DOHH2 (cell line): Measurements from ENCODE around the gene SAMD9L.

Experiments
- H3F3A ChIP-seq: fragments of 200-600 bp; sonication (generic), shearing (Covaris generic); 2 replicates; pipeline ENCODE4 v1.6.0; 2016; ENCODE audit warnings: antibody characterized with exemption, mild to moderate bottlenecking; ENCODE audit not compliant: control insufficient read depth, insufficient read depth
- H3K27ac ChIP-seq: fragments of 200-600 bp; sonication (generic); 2 replicates; pipeline ENCODE4 v1.5.1; 2014; ENCODE audit warnings: low read depth, mild to moderate bottlenecking, low read length, moderate library complexity
- H3K27me3 ChIP-seq: fragments of 200-600 bp; sonication (generic); 2 replicates; pipeline ENCODE4 v1.6.1; 2014; ENCODE audit warnings: mild to moderate bottlenecking, low read length, mixed read lengths; ENCODE audit not compliant: control insufficient read depth
- H3K36me3 ChIP-seq: fragments of 200-600 bp; sonication (generic); 2 replicates; pipeline ENCODE4 v1.6.1; 2014; ENCODE audit warnings: mild to moderate bottlenecking, low read length, moderate library complexity, mixed read lengths; ENCODE audit not compliant: control insufficient read depth
- H3K4me1 ChIP-seq: fragments of 200-600 bp; sonication (generic); 2 replicates; pipeline ENCODE4 v1.6.1; 2014; ENCODE audit warnings: mild to moderate bottlenecking, low read length, mixed read lengths; ENCODE audit not compliant: control insufficient read depth
- H3K4me2 ChIP-seq: fragments of 200-600 bp; sonication (generic); 2 replicates; pipeline ENCODE4 v1.6.0; 2014; ENCODE audit warnings: mild to moderate bottlenecking, low read length, moderate library complexity
- H3K4me3 ChIP-seq: fragments of 200-600 bp; sonication (generic); 2 replicates; pipeline ENCODE4 v1.5.1; 2014; ENCODE audit warnings: mild to moderate bottlenecking, low read length, mixed read lengths
- H3K79me2 ChIP-seq: fragments of 200-600 bp; sonication (generic); 2 replicates; pipeline ENCODE4 v1.6.1; 2014; ENCODE audit warnings: mild to moderate bottlenecking, low read length, mixed read lengths; ENCODE audit not compliant: control insufficient read depth
- H3K9me2 ChIP-seq: fragments of 200-600 bp; sonication (generic); replicated peaks from 2 replicates; pipeline ENCODE4 v1.6.1; 2014; ENCODE audit warnings: mild to moderate bottlenecking, low read length, mixed read lengths; ENCODE audit not compliant: control insufficient read depth
- H3K9me3 ChIP-seq: fragments of 200-600 bp; sonication (generic); 2 replicates; pipeline ENCODE4 v1.6.1; 2014; ENCODE audit warnings: antibody characterized with exemption, low read length, mixed read lengths; ENCODE audit not compliant: control insufficient read depth, insufficient read depth
- H4K20me1 ChIP-seq: fragments of 200-600 bp; sonication (generic); 2 replicates; pipeline ENCODE4 v1.6.0; 2014; ENCODE audit warnings: low read depth, mild to moderate bottlenecking, antibody characterized with exemption, low read length, moderate library complexity; ENCODE audit not compliant: control insufficient read depth, insufficient read depth
- EZH2phosphoT487 ChIP-seq: fragments of 200-600 bp; sonication (generic); IDR thresholded peaks from 2 replicates; pipeline ENCODE4 v1.6.1; 2017; ENCODE audit warnings: borderline replicate concordance, mild to moderate bottlenecking, antibody characterized with exemption, low read length, moderate library complexity, mixed read lengths
- TF ChIP-seq, protein P1 (sequence below): fragments of 200-600 bp; sonication (generic); IDR thresholded peaks from one replicate; pipeline ENCODE4 v1.5.1; 2014; ENCODE audit warnings: antibody characterized with exemption, mild to moderate bottlenecking, low read depth, low read length; ENCODE audit not compliant: poor library complexity, severe bottlenecking

The SAMD9L gene

DNA sequence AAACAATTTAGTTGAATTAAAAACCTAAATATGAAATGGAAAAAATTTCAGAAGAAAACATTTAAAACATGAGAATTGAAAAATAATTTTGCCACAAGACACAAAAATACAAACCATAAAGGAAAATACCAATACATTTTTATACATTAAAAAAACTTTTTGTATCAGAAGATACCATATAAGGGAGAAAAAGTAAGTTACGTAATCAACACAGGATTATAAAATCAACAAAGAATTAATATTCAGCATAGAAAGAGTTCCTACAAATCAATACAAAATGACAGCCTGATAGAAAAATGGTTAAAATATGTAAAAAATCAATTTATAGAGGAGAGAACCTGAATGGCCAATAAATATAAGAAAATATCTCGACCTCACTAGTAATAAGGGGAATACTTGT lies 16.6 kb upstream of the SAMD9L start:
- Histone ChIP-seq H4K20me1 (no peaks in the 10 kb centered on the region), H3F3A (no peaks in the 10 kb centered on the region), H3K9me2 (no peaks in the 10 kb centered on the region), H3K27me3 (no peaks in the 10 kb centered on the region), H3K4me1 (no peaks in the 10 kb centered on the region), H3K79me2 (no peaks in the 10 kb centered on the region), H3K4me3 (no peak overlapping the region), H3K4me2 (no peak overlapping the region), H3K36me3 (no peaks in the 10 kb centered on the region), H3K27ac (no peak overlapping the region), H3K9me3 (peaks cover 18% of the 10 kb centered on the region; the same call in 1 of the 2 replicates)
- TF ChIP-seq, protein P1, sequence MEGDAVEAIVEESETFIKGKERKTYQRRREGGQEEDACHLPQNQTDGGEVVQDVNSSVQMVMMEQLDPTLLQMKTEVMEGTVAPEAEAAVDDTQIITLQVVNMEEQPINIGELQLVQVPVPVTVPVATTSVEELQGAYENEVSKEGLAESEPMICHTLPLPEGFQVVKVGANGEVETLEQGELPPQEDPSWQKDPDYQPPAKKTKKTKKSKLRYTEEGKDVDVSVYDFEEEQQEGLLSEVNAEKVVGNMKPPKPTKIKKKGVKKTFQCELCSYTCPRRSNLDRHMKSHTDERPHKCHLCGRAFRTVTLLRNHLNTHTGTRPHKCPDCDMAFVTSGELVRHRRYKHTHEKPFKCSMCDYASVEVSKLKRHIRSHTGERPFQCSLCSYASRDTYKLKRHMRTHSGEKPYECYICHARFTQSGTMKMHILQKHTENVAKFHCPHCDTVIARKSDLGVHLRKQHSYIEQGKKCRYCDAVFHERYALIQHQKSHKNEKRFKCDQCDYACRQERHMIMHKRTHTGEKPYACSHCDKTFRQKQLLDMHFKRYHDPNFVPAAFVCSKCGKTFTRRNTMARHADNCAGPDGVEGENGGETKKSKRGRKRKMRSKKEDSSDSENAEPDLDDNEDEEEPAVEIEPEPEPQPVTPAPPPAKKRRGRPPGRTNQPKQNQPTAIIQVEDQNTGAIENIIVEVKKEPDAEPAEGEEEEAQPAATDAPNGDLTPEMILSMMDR, result no peak
- TF ChIP-seq EZH2phosphoT487, result no peak

DNA sequence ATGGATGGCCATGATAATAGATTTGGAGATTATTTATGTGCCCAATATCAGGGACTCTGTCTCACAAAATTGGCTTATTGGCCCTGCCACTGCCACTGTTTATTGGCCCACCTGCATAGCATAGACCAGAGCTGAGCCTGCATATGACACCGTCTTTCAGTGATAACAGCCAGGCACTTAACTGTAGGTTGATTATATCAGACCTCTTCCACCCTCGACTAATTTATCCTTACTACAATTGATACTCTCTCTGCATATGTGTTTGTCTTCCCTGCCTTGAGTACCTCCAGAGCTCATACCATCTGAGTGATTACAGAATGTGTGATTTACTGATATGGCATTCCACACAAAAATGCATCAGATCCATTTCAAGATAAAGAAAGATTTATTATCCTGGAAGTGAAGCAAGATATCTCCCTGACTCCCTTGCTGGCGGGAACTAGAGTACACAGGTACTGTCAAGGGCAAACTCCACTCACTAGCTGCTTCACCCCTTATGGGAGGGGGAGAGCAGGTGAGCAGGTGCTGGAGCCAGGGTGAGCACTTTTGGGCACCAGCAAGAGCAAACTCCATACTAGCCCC lies 13.1 kb upstream of the SAMD9L start:
- Histone ChIP-seq H3F3A (no peaks in the 10 kb centered on the region), H3K4me1 (no peaks in the 10 kb centered on the region), H3K9me3 (peaks cover 18% of the 10 kb centered on the region; the same call in 1 of the 2 replicates), H3K27ac (no peak overlapping the region), H3K4me3 (no peak overlapping the region), H3K36me3 (no peaks in the 10 kb centered on the region), H4K20me1 (no peaks in the 10 kb centered on the region), H3K4me2 (no peak overlapping the region), H3K9me2 (no peaks in the 10 kb centered on the region), H3K27me3 (no peaks in the 10 kb centered on the region), H3K79me2 (no peaks in the 10 kb centered on the region)
- no peak for TF ChIP-seq EZH2phosphoT487
- TF ChIP-seq, protein P1, result no peak

DNA sequence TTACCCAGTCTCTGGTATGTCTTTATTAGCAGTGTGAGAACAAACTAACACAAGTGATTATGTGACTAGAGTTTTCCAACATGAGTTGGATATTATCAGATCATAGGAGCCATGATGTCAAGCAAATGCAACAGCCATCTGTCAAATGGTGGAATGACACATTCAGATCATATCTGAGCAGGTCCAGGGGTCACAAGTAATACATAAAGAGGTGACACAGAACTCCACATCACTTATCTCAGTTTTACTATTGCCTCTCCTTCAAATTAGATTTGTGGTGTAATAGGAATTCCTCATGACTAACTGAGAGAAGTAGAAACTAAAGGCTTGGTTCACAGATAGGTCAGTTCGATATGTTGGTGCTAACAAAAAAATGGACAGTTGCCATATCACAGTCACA lies 12.2 kb upstream of the SAMD9L start:
- H3K4me3 ChIP-seq, result no peak overlapping the region
- H3K4me1 ChIP-seq, result no peaks in the 10 kb centered on the region
- H3K4me2 ChIP-seq, result no peak overlapping the region
- H3K27me3 ChIP-seq, result no peaks in the 10 kb centered on the region
- no peak overlapping the region for H3K27ac ChIP-seq
- TF ChIP-seq, protein P1, result no peak
- TF ChIP-seq EZH2phosphoT487, result no peak
- H3F3A ChIP-seq, result no peaks in the 10 kb centered on the region
- peaks cover 18% of the 10 kb centered on the region; the same call in 1 of the 2 replicates for H3K9me3 ChIP-seq
- no peaks in the 10 kb centered on the region for H3K9me2 ChIP-seq
- H3K36me3 ChIP-seq, result no peaks in the 10 kb centered on the region
- no peaks in the 10 kb centered on the region for H4K20me1 ChIP-seq
- H3K79me2 ChIP-seq, result no peaks in the 10 kb centered on the region
